Raji (cell line): ENCODE data around the gene ALDH1A1.

Source experiments
- POLR2A ChIP-seq: IDR thresholded peaks from 2 replicates; pipeline ENCODE4 v1.6.1; 2011; ENCODE audit warnings: low read depth, low read length, control low read depth; ENCODE audit not compliant: insufficient read depth

The ALDH1A1 gene

DNA sequence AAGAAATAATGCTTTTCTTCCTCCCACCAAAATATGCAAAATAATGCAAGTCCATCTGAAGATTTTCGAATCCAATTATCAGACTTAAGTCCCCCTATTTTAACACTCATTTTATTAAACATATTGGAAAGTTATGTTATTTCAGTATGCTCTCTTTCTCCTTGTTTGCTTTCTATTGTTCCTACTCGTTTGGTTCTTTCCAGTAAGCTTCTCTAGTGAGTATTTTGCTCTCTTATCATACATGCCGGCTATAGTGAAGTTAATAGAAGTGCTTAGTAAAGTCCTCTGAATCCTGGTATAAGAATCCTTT is 517 bp downstream of the ALDH1A1 start:
- TF ChIP-seq POLR2A = no peak

DNA sequence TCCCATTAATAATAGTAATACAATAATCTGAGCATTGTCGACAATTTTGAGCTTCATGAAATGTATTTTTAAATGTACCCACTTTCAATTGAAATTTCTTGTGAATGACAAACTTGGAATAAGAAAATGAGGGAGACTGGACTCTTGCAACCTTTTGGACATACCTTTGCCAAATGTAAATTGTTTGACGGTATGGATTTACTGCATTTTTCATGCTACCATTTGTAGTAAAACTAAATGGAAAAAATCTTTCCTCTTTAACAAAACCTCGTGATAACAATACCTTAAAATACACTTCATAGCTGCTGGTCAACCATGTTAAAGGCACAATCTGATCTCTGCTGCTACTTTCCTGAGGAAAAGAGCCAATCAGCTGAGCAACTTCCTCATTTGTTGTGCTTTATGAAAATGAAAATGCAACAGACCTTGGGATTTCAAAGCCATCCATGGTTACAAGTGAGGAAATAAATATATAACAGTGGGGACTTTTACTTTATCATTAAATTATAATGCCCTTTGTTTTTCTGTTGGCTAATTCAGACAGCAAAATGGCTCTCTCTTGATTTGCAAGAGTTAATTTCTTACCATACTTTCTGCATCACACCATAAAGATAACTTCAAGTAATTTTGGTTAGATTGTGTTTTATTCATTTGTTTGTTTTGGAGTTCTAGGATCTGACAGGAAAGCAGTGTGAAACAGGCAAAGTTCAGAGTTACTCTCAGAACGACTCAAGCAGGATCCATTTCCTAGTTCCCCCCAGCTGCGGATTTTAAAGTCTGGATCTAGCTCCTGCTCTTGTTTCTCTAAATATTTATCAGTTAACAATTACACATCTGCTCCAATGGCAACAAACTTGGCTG is 1.1 kb downstream of the ALDH1A1 start:
- TF ChIP-seq POLR2A = no peak

DNA sequence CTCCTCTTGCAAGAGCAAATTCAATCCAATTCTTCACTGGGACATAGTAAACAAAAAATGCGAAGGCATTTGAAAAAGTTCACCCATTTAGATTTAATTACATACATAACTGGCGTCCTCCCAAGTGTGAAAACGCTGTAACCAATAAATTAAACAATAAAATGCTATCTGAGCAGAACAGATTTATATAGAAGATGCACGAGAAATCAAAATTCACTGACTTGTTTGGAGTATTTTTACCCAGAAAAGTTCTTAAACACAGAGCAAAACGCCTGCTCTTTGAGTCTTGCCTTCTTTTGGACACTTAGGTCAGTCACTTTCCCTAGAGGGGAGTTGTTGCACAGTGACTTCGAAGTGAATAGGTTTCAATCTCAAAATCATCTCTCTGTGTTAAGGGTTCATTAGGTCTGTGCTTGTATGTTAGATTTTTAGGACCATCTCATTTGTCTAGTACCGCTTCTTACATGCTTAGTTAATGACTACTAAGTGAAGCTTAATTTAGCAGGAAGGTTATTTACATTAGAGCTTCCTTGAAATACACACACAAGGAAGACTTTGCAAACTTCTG is 1.9 kb downstream of the ALDH1A1 start:
- TF ChIP-seq POLR2A = no peak

DNA sequence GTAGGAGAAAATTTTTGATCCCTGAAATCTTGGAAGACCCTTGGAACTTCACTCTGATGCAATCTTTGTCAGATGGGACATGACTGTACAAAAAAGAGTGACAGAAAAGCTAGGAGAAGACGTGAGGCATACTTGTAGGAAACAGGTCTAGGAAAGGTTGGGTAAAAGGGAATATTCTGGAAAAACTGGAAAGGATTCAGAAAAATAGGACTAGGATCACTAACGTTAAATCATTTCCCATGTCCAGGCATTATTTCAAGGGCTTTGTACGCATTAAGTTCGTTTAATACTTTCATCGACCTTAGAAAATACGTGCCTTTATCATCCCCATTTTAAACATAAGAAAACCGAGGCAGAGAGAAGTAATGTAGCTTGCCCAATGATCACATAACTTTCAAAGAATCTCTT is 2.9 kb downstream of the ALDH1A1 start:
- no peak for TF ChIP-seq POLR2A

DNA sequence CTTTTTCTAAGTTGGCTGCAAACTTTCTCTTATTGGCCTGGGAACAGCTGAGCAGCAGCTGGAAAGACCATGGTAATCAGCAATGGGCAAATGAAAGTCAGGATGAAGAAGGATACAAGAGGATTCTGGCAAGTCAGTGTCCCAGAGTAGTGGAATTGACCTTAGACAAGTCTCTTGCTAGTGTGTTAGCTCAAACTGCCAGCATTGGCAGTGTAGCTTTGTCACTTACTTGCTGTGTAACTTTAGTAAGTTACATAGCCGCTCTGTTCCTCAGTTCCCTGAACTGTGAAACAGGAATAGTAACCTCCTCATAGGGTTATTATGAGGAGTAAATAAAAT is 3.6 kb downstream of the ALDH1A1 start:
- no peak for TF ChIP-seq POLR2A

DNA sequence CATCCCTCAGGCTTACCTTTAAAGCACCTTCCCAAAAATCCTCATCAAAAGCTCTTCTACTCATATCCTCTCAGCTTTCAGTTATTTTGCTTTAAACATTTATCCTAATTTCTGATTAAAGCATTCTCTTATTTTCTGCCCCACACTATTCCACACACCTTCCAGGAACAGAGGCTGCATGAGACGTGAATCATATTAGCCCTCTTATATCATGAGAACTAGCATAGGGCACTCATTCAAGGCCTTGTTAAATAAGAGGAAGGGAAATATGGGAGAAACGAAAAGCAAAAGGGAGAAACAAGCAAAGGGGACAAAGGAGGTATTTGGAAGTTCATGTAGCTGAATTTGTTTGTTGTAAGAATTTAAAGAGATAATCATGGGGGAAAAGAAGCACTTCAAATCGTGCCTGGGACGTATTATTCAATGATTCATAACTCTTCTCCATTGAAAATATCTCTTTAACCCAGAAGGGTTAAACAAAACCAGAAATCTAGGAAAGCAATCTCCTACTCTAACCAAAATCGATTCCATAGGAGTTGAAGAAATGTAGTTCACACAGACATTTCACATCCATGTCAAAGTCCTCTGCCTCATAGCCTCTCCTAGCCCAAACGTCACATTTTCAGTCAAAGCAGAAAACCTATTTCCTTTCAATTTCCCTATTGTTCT is 4.1 kb downstream of the ALDH1A1 start:
- no peak for TF ChIP-seq POLR2A

DNA sequence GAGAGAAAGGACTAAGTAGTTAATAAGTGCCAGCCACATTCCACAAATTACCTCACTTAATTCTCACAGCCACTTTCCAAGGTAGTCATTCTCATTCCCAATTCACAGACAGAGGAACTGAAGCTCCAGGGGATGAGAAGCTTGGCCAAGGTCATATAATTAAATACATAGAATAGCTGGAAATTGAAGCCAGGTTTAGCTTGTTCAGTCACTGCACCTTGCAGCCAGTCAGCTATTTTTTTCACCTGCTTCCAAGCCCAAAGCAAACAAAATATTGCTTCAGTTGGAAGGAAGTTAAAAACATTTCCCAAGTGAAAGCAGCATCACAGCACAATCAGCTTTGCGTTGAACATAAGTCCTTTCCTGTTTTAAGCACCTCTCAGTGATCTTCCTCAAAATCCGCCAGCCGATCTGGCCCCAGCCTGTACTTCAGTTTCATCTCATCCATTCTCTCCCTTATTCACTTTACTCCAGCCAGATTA is 4.8 kb downstream of the ALDH1A1 start:
- TF ChIP-seq POLR2A = no peak

DNA sequence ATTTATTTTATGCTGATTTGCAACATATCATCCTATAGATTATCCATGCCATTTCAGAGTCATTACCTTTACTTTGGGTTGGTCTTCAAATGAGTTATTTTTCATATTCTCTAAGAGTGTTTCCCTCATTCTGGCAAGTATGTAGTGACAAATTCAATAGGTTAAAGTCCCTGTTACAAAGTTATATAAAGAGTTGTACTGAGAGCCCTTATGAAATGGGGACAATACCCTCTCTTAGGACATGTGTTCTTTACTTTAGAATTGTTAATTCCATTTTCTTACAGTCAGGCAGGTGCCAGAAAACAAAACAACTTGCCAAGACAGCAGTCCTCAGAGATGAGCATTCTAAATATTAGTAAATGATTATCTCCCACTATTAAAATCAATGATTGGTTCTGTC is 6.0 kb downstream of the ALDH1A1 start:
- TF ChIP-seq POLR2A = no peak

DNA sequence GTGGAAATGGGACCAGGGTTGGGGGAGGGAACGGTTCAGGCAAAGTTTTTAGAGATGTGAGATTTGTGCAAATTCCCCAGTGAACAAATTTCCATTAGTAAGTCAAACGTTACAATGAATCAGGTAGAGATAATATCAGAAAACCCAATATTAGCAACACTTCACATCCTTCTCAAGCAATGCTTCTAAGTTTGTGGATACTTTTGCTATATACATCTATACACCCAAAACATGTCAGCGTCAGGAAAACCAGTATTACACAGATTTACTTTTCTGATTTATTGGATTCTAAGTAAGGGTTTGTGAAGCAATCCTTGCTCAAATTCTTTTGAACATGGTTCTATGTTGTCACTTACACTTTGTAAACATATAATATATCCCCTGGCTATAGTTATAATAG is 6.5 kb downstream of the ALDH1A1 start:
- TF ChIP-seq POLR2A = no peak

DNA sequence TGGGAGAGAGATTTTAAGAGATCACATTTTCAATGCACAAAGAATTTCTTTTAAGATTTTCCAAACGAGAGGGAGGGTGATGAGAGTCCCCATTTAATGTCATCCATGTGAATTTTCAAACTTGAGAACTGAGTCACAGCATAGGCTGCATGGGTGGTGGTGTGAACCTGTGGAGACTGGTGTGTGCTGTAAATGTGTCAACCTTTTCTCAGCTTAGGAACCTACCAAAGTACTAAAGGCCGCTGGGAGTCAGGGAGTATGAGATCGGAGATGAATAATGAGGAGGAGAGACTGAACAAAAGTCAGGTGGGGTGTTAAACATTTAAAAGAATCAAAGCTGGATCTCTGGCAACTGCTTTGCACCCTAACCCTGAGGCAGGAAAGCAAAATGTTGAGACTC is 7.5 kb downstream of the ALDH1A1 start:
- no peak for TF ChIP-seq POLR2A

DNA sequence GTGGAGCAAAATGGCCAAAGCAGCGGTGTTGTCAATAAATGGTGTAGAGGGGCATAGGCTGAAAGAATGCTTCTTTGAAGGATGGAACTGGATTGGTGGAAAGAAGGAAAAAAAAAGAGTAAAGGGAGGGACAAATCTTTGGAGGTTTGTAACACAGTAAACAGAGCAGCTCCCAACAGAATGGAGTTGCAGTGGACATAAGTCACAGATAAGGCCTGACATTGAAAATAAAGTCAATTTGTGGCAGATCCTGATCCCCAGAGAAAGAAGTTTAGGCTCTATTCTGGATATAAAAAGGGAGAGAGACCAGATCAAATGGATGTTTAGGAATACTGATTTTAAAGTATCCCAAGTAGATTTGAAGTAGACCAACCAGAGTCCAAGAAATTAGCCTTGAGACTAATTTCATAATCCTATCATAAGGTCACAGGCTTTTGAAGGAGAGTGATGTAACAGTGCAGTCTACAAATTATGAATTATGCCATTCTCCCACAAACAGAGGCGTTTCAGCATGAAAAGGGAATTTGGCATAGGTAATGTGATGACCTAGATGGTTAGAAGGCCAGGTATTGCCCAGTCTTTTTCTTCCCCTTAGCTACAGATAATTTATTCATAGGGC is 8.9 kb downstream of the ALDH1A1 start:
- no peak for TF ChIP-seq POLR2A

DNA sequence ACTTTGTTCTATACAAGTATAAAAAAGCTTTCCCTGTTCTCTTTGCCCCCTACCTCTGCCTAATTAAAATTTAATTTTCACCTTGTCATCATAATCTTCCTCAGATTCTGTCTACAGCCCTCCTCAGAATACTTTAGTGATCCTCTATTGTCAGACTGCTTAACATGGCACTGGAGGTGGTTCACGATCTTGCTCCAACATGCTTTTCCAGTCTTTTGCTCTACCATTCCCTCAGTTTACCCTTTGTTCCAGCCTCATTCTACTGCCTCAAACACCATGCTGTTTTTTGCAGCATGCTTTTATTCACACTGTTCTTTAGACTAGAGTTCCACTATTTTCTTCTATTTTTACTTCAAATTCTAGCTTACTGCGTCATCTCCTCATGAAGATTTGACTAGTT is 10.4 kb downstream of the ALDH1A1 start:
- TF ChIP-seq POLR2A = no peak

DNA sequence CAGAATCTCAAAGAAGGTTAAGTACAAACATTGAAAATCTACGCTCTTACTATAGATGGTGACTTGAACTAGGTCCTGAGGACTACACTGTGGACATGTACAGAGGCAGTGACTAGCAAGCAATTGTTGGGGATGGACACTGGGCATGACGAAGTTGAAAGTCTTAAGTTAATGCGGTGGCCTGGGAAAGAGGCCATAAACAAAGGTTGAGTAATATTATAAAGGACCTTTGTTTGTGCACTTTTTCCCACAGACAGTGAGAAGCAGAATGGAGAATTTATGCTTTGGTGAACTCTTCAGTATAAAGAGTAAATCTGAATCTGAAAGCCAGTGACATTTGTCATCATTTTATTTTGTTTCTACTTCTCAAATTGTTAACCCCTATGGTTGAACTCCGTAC is 15.3 kb downstream of the ALDH1A1 start:
- no peak for TF ChIP-seq POLR2A

DNA sequence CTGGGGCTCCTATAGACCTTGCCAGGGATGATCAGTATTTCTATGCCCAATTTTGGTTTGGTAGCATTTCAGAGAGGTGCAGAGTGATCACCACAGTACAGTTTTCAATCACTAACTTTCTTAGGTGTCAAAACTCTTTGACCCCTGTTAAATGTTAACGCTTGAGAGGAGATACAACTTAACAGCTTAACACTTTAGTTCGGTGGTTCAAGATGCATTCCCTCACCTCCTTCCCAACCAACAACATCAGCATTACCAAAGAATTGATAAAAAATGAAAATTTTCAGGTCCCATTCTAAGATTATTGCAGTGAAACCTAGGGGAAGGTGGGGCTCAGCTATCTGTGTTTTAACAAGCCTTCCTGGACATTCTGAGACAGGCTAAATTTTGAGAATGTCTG is 16.2 kb downstream of the ALDH1A1 start:
- TF ChIP-seq POLR2A = no peak

DNA sequence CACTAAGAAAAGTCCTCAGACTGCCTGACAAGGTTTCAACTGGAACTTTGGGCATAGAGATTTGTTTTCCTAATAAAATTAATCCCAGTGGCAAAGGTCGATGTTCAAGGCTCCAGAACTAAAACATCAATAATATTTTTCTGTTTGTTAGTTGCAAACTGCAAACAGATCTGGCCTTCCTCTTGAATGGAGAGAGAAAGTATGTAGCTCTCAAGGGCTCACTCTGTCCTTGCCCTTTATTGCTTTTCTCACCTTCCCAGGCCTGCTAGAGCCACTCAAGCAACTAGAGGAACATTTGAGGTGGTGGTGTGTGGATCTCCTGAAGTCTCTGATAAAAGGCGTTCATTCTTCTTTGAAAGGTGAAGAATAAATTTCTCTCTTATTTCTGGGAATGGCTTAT is 16.6 kb downstream of the ALDH1A1 start:
- no peak for TF ChIP-seq POLR2A

DNA sequence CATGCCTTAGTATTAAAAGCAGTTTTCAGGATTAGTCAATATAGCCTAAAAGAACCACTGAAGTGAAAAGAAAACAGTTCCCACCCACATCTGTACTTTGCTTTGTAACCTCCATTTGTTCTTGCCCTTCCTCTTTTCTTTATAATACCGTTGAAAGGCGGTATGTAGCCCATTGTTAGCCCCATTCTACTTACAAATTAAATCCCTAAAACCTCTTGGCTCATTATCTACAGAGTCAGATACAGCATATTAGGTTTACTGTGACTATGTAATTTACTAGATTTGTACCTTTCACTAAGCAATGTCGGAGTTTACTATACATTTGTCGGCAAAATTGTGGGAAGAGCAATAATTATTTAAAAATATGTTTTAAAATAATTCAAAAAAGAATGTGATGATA is 17.3 kb downstream of the ALDH1A1 start:
- no peak for TF ChIP-seq POLR2A
